Stimulated activated CD4-positive, alpha-beta T cell treated with anti-CD3 and anti-CD28 coated beads, Interleukin-1b, Interleukin-23, amount 100 ng/mL, for 48 hours (primary cell): Measurements from ENCODE around the gene GLI3.

Experiments
- DNase-seq: peaks from one replicate; pipeline ENCODE4 v3.0.0-alpha.2; 2020

GLI3 gene

GRCh38 chr7:42235741-42236161, 1.3 kb downstream of the GLI3 start:
- no peak for DNase-seq

- no peak for DNase-seq
Measured at GRCh38 chr7:42234736-42235135, 2.3 kb downstream of the GLI3 start.

- DNase-seq = no peak
Measured at GRCh38 chr7:42233695-42234331, 3.2 kb downstream of the GLI3 start.

GRCh38 chr7:42233171-42233570, 3.8 kb downstream of the GLI3 start:
- DNase-seq = no peak

GRCh38 chr7:42232275-42232674, 4.7 kb downstream of the GLI3 start:
- DNase-seq = no peak

GRCh38 chr7:42231043-42231787, 5.8 kb downstream of the GLI3 start:
- DNase-seq = no peak

- DNase-seq = no peak
Measured at GRCh38 chr7:42227936-42228591, 8.9 kb downstream of the GLI3 start.

GRCh38 chr7:42227541-42227935, 9.5 kb downstream of the GLI3 start:
- peak; percentile 23 for DNase-seq

GRCh38 chr7:42227021-42227420, 10.0 kb downstream of the GLI3 start:
- DNase-seq = no peak

GRCh38 chr7:42226354-42226941, 10.6 kb downstream of the GLI3 start:
- no peak for DNase-seq

GRCh38 chr7:42224391-42225003, 12.5 kb downstream of the GLI3 start:
- DNase-seq = no peak

GRCh38 chr7:42222891-42223290, 14.1 kb downstream of the GLI3 start:
- DNase-seq = no peak

GRCh38 chr7:42222125-42222524, 14.9 kb downstream of the GLI3 start:
- no peak for DNase-seq

GRCh38 chr7:42221304-42221703, 15.7 kb downstream of the GLI3 start:
- no peak for DNase-seq

- DNase-seq = no peak
Measured at GRCh38 chr7:42219447-42219846, 17.6 kb downstream of the GLI3 start.

- DNase-seq = no peak
Measured at GRCh38 chr7:42218248-42218647, 18.8 kb downstream of the GLI3 start.

GRCh38 chr7:42217548-42217947, 19.5 kb downstream of the GLI3 start:
- no peak for DNase-seq

GRCh38 chr7:42217053-42217452, 20.0 kb downstream of the GLI3 start:
- no peak for DNase-seq

GRCh38 chr7:42214060-42214679, 22.8 kb downstream of the GLI3 start:
- no peak for DNase-seq

- no peak for DNase-seq
Measured at GRCh38 chr7:42213093-42213492, 23.9 kb downstream of the GLI3 start.

- DNase-seq = no peak
Measured at GRCh38 chr7:42212541-42213090, 24.4 kb downstream of the GLI3 start.

- no peak for DNase-seq
Measured at GRCh38 chr7:42211938-42212337, 25.1 kb downstream of the GLI3 start.

- DNase-seq = no peak
Measured at GRCh38 chr7:42210779-42211178, 26.2 kb downstream of the GLI3 start.
